Esophagus squamous epithelium (tissue), 4 donors: ENCODE measurements around the gene FOXL1.

Experiments used
- CTCF ChIP-seq, 6 experiments: fragments of 450-650 bp in 4 of 6; fragments of 200-600 bp in 2 of 6; sonication (generic) in 2 of 6; IDR thresholded peaks; one replicate each; pipeline ENCODE4 v1.5.1; 2016 to 2019; ENCODE audit warnings: antibody characterized with exemption in 6 of 6, mild to moderate bottlenecking in 4 of 6, moderate library complexity in 4 of 6
- POLR2A ChIP-seq, 4 donors: fragments of 450-650 bp; IDR thresholded peaks; one replicate each; pipeline ENCODE4 v1.6.1; 2017; ENCODE audit warnings: antibody characterized with exemption in 4 of 4, mild to moderate bottlenecking in 4 of 4, moderate library complexity in 3 of 4

- no peak for TF ChIP-seq CTCF (IDR thresholded peaks at IDR 0.05)
- no peak for TF ChIP-seq POLR2A (IDR thresholded peaks at IDR 0.05)
Measured at GRCh38 chr16:86538196-86538780, 40.1 kb upstream of the FOXL1 start.
